CD14-positive monocyte (primary cell): ENCODE measurements around the gene SNRPF. TPM values are rescaled to one million over a fixed set of nuclear protein-coding genes. Genes with fewer than 3 reads are reported as not detected.
A peak's percentile ranks its signal among the peaks of the same experiment; 100 is the strongest.

Source experiments
- DNase-seq, 3 donors: peaks; one replicate each; pipeline ENCODE4 v3.0.0-alpha.2; 2011 to 2022
- H2AFZ ChIP-seq: 2 replicates; pipeline ENCODE4 v1.6.0; 2012; ENCODE audit warnings: mild to moderate bottlenecking, low read depth, low read length, inconsistent platforms; ENCODE audit not compliant: insufficient read depth, poor library complexity, severe bottlenecking
- H3K27ac ChIP-seq, 2 donors: 1 replicate in 1 of 2; 2 replicates in 1 of 2; pipeline ENCODE4 v1.5.1; 2012 to 2013; ENCODE audit warnings: low read length in 2 of 2, control low read depth in 1 of 2, inconsistent platforms in 1 of 2, low read depth in 1 of 2, mild to moderate bottlenecking in 1 of 2
- H3K27me3 ChIP-seq, 2 donors: one replicate each; pipeline versions ENCODE4 v1.6.0 to v1.6.1; 2011 to 2013; ENCODE audit warnings: low read length in 2 of 2; ENCODE audit not compliant: control insufficient read depth in 2 of 2, insufficient read depth in 2 of 2
- H3K36me3 ChIP-seq, 2 donors: replicated peaks in 1 of 2; 1 replicate in 1 of 2; 2 replicates in 1 of 2; pipeline versions ENCODE4 v1.5.1 to v1.6.1; 2012 to 2013; ENCODE audit warnings: low read length in 2 of 2, control low read depth in 1 of 2, inconsistent platforms in 1 of 2, mild to moderate bottlenecking in 1 of 2; ENCODE audit not compliant: insufficient read depth in 2 of 2, control insufficient read depth in 1 of 2
- H3K4me1 ChIP-seq, 2 donors: 1 replicate in 1 of 2; 2 replicates in 1 of 2; pipeline versions ENCODE4 v1.5.1 to v1.6.1; 2012 to 2013; ENCODE audit warnings: low read length in 2 of 2, control low read depth in 1 of 2, inconsistent platforms in 1 of 2, mild to moderate bottlenecking in 1 of 2, moderate library complexity in 1 of 2; ENCODE audit not compliant: insufficient read depth in 2 of 2, control insufficient read depth in 1 of 2
- H3K4me2 ChIP-seq: replicated peaks from 2 replicates; pipeline ENCODE3; 2012; ENCODE audit warnings: low read length, moderate library complexity, mild to moderate bottlenecking; ENCODE audit not compliant: poor library complexity, severe bottlenecking; ENCODE audit errors: extremely low read depth
- H3K4me3 ChIP-seq, 3 experiments: fragments of 200-600 bp in 1 of 3; sonication (generic) in 1 of 3; replicated peaks in 1 of 3; 1 replicate in 2 of 3; 2 replicates in 1 of 3; pipeline ENCODE4 v1.5.1; 2011 to 2013; ENCODE audit warnings: low read length in 3 of 3, mild to moderate bottlenecking in 3 of 3, control low read depth in 2 of 3, low read depth in 2 of 3, inconsistent platforms in 1 of 3, moderate library complexity in 1 of 3
- H3K79me2 ChIP-seq: 2 replicates; pipeline ENCODE4 v1.6.0; 2012; ENCODE audit warnings: mild to moderate bottlenecking, control low read depth, inconsistent platforms, low read length, moderate library complexity; ENCODE audit not compliant: insufficient read depth
- H3K9ac ChIP-seq: 2 replicates; pipeline ENCODE4 v1.6.0; 2017; ENCODE audit warnings: low read length, mild to moderate bottlenecking; ENCODE audit not compliant: insufficient read depth, poor library complexity, severe bottlenecking
- H3K9me3 ChIP-seq, 2 donors: replicated peaks in 1 of 2; 1 replicate in 1 of 2; 2 replicates in 1 of 2; pipeline versions ENCODE4 v1.5.1 to v1.6.1; 2012 to 2013; ENCODE audit warnings: low read length in 2 of 2, control low read depth in 1 of 2; ENCODE audit not compliant: control insufficient read depth in 1 of 2, insufficient read depth in 1 of 2
- H4K20me1 ChIP-seq: 2 replicates; pipeline ENCODE4 v1.6.0; 2012; ENCODE audit warnings: mild to moderate bottlenecking, low read length, control low read depth, moderate library complexity; ENCODE audit not compliant: insufficient read depth
- H3K27ac Mint-ChIP-seq, 7 donors: one replicate each; pipeline ENCODE4 v1.8.0; 2020; ENCODE audit warnings: mild to moderate bottlenecking in 7 of 7, mixed read lengths in 7 of 7, moderate library complexity in 6 of 7, inconsistent platforms in 2 of 7
- H3K27me3 Mint-ChIP-seq, 3 donors: one replicate each; pipeline ENCODE4 v1.8.0; 2021 to 2022; ENCODE audit warnings: low read depth in 3 of 3, mild to moderate bottlenecking in 3 of 3, mixed read lengths in 3 of 3, moderate library complexity in 3 of 3, inconsistent platforms in 1 of 3
- H3K36me3 Mint-ChIP-seq, 2 donors: one replicate each; pipeline ENCODE4 v1.8.0; 2020; ENCODE audit warnings: mixed read lengths in 2 of 2, inconsistent platforms in 1 of 2, mild to moderate bottlenecking in 1 of 2
- H3K4me1 Mint-ChIP-seq: one replicate; pipeline ENCODE4 v1.8.0; 2020; ENCODE audit warnings: mild to moderate bottlenecking, mixed read lengths
- H3K4me3 Mint-ChIP-seq, 2 donors: one replicate each; pipeline ENCODE4 v1.8.0; 2020; ENCODE audit warnings: mild to moderate bottlenecking in 2 of 2, mixed read lengths in 2 of 2, moderate library complexity in 1 of 2
- H3K9me3 Mint-ChIP-seq, 7 donors: one replicate each; pipeline ENCODE4 v1.8.0; 2020 to 2022; ENCODE audit warnings: mixed read lengths in 7 of 7, mild to moderate bottlenecking in 6 of 7, moderate library complexity in 6 of 7, inconsistent platforms in 2 of 7
- WGBS: methylation state at CpG from one replicate; pipeline ENCODE4 v1.1.5; 2013; ENCODE audit warnings: missing lambda C conversion rate; ENCODE audit not compliant: insufficient coverage; 5-methylcytosine and 5-hydroxymethylcytosine counted together
- intact Hi-C, 2 donors: fragments of 100-400 bp; cut with micrococcal nuclease; formaldehyde crosslinking; loops; one replicate each; pipeline versions ENCODE4 v1.15.0 to v1.15.1; 2023
- polyA plus RNA-seq, 3 donors: library from polyadenylated mRNA; depleted of rRNA in 1 of 3; unstranded in 2 of 3; stranded (reverse) in 1 of 3; fragments of 300-500 nt in 2 of 3; fragments of >200 nt in 1 of 3; fragmentation: Illumina TruSeq in 2 of 3; gene quantifications; 1 replicate in 2 of 3; 2 replicates in 1 of 3; pipeline ENCODE4 v1.2.3, GENCODE V29; 2012 to 2021
- TF ChIP-seq, protein P1 (sequence below): fragments of 200-600 bp; IDR thresholded peaks from one replicate; pipeline ENCODE4 v1.8.0; 2022; ENCODE audit warnings: antibody characterized with exemption, mild to moderate bottlenecking

The SNRPF gene
- polyA plus RNA-seq, 3 donors, result 9.0 to 28.5 (median 23.5) TPM

DNA sequence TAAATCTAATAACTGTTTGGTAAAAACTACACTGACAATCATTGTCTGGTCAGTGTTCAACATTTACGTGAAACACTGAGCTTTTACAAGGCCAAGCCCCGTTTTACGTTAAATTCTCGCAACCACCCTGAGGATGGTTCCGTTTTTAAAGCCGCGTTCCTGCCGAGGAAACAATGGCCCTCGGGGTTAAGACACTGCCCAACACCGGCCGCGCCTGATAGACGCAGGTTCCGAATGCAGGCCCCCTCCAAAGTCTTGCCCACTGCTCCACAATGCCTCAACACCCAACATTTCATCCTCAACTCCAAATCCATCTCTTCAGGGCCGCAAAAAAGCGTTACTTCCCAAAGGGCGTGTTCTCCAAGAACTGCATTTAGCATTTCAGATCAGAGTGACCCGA lies 953 bp upstream of the SNRPF start:
- TF ChIP-seq, protein P1, sequence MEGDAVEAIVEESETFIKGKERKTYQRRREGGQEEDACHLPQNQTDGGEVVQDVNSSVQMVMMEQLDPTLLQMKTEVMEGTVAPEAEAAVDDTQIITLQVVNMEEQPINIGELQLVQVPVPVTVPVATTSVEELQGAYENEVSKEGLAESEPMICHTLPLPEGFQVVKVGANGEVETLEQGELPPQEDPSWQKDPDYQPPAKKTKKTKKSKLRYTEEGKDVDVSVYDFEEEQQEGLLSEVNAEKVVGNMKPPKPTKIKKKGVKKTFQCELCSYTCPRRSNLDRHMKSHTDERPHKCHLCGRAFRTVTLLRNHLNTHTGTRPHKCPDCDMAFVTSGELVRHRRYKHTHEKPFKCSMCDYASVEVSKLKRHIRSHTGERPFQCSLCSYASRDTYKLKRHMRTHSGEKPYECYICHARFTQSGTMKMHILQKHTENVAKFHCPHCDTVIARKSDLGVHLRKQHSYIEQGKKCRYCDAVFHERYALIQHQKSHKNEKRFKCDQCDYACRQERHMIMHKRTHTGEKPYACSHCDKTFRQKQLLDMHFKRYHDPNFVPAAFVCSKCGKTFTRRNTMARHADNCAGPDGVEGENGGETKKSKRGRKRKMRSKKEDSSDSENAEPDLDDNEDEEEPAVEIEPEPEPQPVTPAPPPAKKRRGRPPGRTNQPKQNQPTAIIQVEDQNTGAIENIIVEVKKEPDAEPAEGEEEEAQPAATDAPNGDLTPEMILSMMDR, result no peak
- Histone ChIP-seq H3K4me1 (peaks cover 23 to 28% of the 10 kb centered on the region in 2 donors), H3K27ac (no peak overlapping the region), H4K20me1 (no peaks in the 10 kb centered on the region), H3K27me3 (peaks cover 24 to 43% of the 10 kb centered on the region in 2 donors), H3K36me3 (peaks cover 15 to 20% of the 10 kb centered on the region in 2 donors), H3K9ac (no peak overlapping the region), H3K9me3 (no peaks in the 10 kb centered on the region), H2AFZ (peak overlapping the region; percentile 81), H3K4me3 (peak overlapping the region; percentile 12 to 88 (median 68)), H3K79me2 (peaks cover 38% of the 10 kb centered on the region), H3K4me2 (peak overlapping the region; percentile 89)
- Mint-ChIP-seq H3K36me3 (peaks cover 18 to 20% of the 10 kb centered on the region in 2 donors), H3K4me1 (no peaks in the 10 kb centered on the region), H3K27me3 (peaks cover 22 to 31% (median 28%) of the 10 kb centered on the region in 3 donors), H3K9me3 (no peaks in the 10 kb centered on the region), H3K4me3 (no peak overlapping the region), H3K27ac (peak overlapping the region in 1 of 7 donors; percentile 11)
- WGBS, result 27% methylated on average over 18 of the region's 18 CpGs
- peak; percentile 9 to 25 (median 15) for DNase-seq
- intact Hi-C loops, result loop anchor here in 1 of 2 donors (5.0 kb wide), 1 partner anchor 140 kb away; the partner anchor contains the start of gene HAL

DNA sequence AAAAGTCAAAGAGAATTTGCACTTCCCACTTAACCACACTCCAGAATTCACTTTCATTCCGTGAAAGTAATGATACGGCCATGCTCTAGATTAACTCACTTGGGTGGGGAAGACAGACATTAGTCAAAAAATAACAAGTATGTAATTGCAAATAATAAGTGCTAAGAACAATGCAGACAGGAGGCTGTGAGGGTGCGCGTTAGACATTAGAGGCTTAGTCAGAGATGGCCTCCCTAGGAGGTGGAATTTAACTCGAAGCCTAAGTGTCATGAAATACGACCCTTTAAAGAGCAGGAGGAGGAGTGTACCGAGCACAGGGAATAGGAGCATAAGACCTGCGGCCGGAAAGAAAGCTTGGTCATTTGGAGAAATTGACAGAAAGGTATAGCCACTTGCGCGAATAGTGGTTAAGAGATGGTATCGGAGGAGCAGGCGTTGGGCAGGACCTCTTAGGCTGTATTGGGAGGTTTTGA lies 628 bp downstream of the SNRPF start:
- intact Hi-C loops, result loop anchor here in 1 of 2 donors (5.0 kb wide), 1 partner anchor 138 kb away; the partner anchor contains the start of gene HAL
- Histone ChIP-seq H3K36me3 (peaks cover 27 to 35% of the 10 kb centered on the region in 2 donors), H3K4me1 (peaks cover 23 to 28% of the 10 kb centered on the region in 2 donors), H3K9ac (peak overlapping the region; percentile 84), H2AFZ (peak overlapping the region; percentile 81), H3K27ac (peak overlapping the region; percentile 81 to 88), H3K9me3 (no peaks in the 10 kb centered on the region), H3K4me2 (peak overlapping the region; percentile 89), H3K27me3 (peaks cover 16 to 32% of the 10 kb centered on the region in 2 donors), H3K79me2 (peaks cover 53% of the 10 kb centered on the region), H3K4me3 (peak overlapping the region; percentile 68 to 88 (median 73)), H4K20me1 (no peaks in the 10 kb centered on the region)
- no peak overlapping the region for H3K4me3 Mint-ChIP-seq
- no peaks in the 10 kb centered on the region for H3K4me1 Mint-ChIP-seq
- WGBS, result 2% methylated on average over 11 of the region's 13 CpGs
- peaks cover 0 to 2% (median 0%) of the 10 kb centered on the region in 7 donors for H3K9me3 Mint-ChIP-seq
- DNase-seq, result peak in 1 of 3 donors; percentile 6
- peaks cover 29 to 31% of the 10 kb centered on the region in 2 donors for H3K36me3 Mint-ChIP-seq
- H3K27me3 Mint-ChIP-seq, result peaks cover 16 to 20% (median 17%) of the 10 kb centered on the region in 3 donors
- H3K27ac Mint-ChIP-seq, result no peak overlapping the region
- TF ChIP-seq, protein P1, result no peak
